Nasal cavity respiratory epithelium epithelial cell of viscerocranial mucosa (primary cell): ENCODE data around the gene BZW1. TPM values are rescaled to one million over a fixed set of nuclear protein-coding genes. Genes with fewer than 3 reads are reported as not detected.

ENCODE experiments used
- total RNA-seq: library from RNA; depleted of rRNA; stranded (reverse); fragments of >200 nt; gene quantifications from 2 replicates; pipeline ENCODE4 v1.2.3, GENCODE V29; 2014

Gene BZW1
- total RNA-seq, result 633 and 845 TPM in 2 replicates

DNA sequence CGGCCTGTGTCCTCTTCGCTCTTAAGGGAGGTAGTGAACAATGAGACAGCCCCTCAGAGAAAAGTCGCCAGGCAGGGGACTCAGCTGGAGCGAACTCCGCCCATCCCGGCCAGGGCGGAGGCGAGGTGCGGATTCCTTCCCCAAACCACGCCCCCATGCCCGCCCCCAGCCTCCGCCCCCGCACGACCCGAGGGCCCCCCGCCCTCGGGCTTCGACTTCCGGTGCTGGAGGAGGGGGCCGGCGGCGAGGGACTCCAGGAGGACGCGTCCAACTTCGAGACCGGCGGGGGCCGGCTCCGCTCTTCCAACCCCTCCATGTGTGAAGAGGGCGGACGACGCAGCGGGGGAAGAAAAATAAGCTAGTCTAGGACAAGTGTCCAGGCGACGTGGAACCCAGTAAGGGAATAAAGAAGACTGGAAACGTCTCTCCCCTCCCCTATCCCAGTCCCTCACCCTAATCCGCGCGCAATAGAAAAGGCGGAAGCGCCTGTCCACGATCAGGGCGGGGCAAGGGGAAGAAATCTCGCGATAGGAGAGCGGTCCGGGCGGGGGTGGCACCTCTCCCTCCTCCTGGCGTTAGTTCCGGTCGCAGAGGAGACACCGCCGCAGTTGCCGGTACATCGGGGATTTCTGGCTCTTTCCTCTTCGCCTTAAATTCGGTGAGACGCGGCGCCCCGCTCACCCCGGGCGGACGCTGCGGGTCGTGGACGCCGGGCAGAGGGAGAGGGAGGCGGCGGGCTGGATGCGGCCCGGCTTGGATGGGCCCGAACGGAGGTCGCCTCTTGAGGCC is at the start of gene BZW1:
Gene BZW1, plus strand, starts transcription at position 578 of the 789 bp plus-strand sequence. CDS start 1,308 bp downstream, outside the sequence.

DNA sequence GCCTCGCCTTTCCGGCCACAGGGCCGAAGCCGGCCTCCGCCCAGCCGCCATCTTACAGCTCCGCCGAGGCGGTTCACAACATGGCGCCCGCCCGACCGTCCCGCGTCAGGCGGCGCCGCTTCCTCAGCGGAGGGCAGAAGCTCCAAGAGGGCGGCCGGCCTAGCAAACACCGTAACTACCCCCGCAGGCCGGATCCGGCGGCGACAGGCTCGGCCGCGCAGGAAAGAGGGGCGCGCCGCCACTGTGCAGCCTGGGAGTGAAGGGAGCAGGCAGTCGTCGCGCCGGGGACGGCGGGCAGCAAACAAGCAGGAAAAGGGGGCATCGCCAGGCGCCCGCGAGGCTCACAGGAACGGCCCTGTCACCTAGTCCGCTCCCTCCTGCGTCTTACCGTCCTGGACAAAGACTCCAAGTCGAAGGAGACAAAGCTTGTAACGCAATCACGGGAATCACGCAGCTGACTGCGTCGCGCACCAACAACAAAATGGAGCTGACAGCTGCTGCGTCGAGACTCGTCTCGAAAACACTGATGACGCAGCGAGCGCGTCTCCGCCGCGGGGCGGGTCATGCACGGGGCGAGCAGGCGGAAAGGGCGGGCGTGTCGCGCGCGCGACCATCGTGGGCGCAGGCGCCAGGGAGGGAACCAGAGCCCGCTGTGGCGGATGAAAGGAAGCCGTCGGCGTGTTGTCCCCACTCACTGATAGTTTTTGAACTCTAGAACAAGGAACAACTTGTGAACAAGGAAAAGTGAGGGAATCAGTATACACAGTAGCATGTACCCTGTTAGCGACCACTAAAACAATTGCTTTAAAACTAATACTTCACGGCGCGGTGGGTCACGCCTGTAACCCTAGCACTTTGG is 52.7 kb downstream of the BZW1 start, which contains the start of gene CLK1:
Gene CLK1, minus strand, starts transcription at position 483 of the 859 bp plus-strand sequence. CDS start 2,796 bp downstream, outside the sequence.

Other genes starting within 250 kb of the BZW1 start
- 4.2 and 7.5 TPM in 2 replicates for gene AOX1, start 225.9 kb upstream of the BZW1 start, total RNA-seq
- gene CLK1, start 52.7 kb downstream of the BZW1 start, total RNA-seq, result 77.2 and 105 TPM in 2 replicates
- 48.9 and 51.9 TPM in 2 replicates for gene PPIL3, start 77.2 kb downstream of the BZW1 start, total RNA-seq
- 28.1 and 32.1 TPM in 2 replicates for gene NIF3L1, start 77.5 kb downstream of the BZW1 start, total RNA-seq
- 26.0 and 27.3 TPM in 2 replicates for gene ORC2, start 151.8 kb downstream of the BZW1 start, total RNA-seq